GM18907 (cell line): ENCODE measurements around the gene ITSN1.
"Not testable (repeated sequence)": the region's sequence is repeated elsewhere in the genome, so short reads cannot be mapped to it uniquely, and the experiment has no call there.

Experiments used
- ATAC-seq: cut with Tn5 transposase; IDR thresholded peaks from one replicate; pipeline ENCODE4 v1.9.1; 2021; ENCODE audit warnings: mild to moderate bottlenecking, moderate library complexity; ENCODE audit not compliant: unreplicated experiment

Gene ITSN1

DNA sequence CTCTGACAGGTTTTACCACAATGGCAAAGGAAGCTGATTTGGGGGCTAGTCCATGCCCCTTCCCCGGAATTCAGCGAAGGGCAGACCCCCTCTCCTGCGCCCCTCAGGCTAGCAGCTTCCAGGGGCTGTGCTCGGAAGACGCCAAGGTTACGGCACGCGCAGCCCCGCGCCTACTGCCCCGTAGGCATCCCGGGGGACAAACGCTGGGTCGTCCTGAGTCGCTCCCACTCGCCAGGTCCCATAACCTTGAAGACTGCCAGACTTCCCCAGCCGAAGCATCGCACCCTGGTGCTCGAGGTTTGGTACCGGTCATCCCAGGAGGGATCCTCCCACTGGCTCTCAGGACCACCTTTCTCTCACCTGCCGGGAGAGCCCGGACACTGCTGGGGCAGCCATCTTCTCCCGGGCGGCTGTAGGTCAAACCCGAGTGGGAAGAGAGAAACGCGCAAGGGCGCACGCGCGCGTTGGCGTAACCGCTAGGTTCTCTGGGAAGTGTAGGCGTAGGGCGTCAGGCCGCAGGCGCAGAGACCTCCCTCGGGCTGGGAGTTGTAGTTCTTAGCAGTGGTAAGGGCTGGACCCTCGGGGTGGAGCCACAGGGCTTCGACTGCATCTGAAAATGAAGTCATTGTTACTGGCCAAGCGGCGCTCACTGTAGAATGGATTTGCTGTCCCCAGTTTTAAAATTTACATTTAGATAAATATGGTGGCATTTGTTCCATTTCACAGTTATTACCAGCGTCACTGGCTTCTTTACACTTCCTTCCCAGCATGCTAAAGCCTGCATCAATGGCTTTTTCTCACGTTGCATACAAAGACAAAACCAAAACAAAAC lies 273.3 kb downstream of the ITSN1 start, which contains the start of gene ATP5PO:
TSS of gene ATP5PO (minus strand) at position 437 of the 832 bp plus-strand sequence. CDS start at position 396, 41 bp downstream.
- ATAC-seq, result peak; percentile 97

GRCh38 chr21:33916200-33916567 lies 273.9 kb downstream of the ITSN1 start:
- peak; percentile 10 for ATAC-seq

- no peak for ATAC-seq
These were observed 275.1 kb downstream of the ITSN1 start for GRCh38 chr21:33917421-33917820.

DNA sequence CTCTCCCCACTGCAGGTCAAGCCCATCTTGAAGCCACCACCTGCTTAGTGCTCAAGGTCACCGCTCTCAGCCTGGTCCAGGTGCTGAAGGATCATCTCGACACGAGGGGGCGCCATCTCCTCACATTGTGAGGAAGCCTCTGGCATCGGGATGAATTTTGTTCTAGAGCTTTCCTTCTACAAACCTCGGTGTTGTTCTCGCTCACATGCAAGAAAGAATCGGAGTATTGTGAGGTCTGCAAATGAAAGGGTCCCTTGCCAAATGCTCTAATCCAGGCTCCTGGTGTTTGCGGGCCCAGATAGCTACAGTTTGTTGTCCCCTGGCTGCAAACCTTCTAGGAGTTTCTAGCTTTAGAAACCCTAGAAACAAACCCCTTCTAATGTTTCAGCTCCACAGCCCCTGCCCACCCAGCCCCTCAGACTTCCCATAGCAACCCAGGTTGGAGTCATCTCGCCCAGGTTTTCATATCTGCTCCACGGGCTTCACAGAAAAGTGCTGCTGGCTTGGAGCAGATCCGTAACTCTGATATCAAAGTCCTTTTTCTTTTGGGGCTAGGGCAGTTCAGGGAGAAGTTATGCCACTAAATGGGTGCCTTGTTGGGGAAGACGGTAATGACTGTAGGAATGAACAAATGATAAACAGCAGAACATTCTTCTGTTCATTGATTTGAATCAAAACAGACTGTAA lies 281.9 kb downstream of the ITSN1 start:
- ATAC-seq, result peak; percentile 88

GRCh38 chr21:33924766-33925100 lies 282.4 kb downstream of the ITSN1 start:
- no peak for ATAC-seq

- not testable (repeated sequence) for ATAC-seq
These were observed 283.9 kb downstream of the ITSN1 start for GRCh38 chr21:33926248-33926647.

DNA sequence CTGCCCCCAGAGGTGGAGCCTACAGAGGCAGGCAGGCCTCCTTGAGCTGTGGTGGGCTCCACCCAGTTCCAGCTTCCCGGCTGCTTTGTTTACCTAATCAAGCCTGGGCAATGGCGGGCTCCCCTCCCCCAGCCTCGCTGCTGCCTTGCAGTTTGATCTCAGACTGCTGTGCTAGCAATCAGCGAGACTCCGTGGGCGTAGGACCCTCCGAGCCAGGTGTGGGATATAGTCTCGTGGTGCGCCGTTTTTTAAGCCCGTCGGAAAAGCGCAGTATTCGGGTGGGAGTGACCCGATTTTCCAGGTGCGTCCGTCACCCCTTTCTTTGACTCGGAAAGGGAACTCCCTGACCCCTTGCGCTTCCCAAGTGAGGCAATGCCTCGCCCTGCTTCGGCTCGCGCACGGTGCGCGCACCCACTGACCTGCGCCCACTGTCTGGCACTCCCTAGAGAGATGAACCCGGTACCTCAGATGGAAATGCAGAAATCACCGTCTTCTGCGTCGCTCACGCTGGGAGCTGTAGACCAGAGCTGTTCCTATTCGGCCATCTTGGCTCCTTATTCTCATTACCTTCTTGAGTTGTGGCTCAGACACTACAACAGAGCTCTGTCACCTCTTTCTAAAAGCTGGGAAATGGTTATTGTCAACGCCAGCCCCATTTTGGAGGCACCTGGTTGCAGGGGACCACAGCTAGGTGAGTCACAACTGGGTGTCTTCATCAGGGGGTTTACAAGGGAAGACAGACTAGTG lies 288.9 kb downstream of the ITSN1 start:
- not testable (repeated sequence) for ATAC-seq

DNA sequence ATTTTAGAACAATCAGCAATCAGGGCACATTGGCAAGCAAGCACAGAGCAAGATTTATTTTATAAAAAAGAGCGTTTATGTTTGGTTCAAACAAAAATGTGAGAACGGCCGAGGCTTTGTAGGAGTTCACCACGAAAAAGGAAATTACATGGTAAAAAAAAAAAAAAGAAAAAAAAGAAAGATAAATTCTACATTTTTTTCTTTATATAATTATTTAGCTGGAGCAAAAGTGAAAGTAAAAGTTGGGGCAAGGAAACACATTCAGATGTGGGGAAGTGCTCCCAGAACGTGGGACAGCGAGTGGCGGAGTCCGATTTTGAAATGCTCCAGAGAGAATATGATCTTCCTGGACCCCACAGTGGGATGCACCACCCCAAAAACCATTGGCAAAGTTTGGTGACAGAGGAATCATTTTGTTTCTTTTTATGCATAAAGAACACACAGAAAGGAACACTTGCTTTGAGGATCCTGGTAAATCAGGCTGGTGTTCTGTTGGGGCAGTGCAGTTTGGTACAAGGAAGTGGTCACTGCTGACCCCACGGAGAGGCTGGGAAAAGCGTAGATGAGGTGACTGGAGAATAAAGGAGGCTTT lies 289.6 kb downstream of the ITSN1 start:
- no peak for ATAC-seq

DNA sequence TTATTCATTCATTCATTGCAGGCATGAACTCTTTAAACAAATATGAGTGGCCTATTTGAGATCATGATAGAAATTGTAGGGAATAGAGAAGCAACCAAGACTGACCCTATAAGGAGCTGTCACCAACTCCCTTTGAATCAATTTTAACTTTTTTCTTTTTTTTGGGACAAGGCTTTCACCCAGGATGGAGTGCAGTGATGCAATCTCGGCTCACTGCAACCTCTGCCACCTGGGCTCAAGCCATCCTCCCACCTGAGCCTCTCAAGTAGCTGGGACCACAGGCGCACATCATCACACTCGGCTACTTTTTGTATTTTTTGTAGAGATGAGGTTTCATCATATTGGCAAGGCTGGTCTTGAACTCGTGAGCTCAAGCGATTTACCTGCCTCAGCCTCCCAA lies 290.4 kb downstream of the ITSN1 start:
- no peak for ATAC-seq

- no peak for ATAC-seq
These were observed 294.2 kb downstream of the ITSN1 start for GRCh38 chr21:33936301-33937038.

DNA sequence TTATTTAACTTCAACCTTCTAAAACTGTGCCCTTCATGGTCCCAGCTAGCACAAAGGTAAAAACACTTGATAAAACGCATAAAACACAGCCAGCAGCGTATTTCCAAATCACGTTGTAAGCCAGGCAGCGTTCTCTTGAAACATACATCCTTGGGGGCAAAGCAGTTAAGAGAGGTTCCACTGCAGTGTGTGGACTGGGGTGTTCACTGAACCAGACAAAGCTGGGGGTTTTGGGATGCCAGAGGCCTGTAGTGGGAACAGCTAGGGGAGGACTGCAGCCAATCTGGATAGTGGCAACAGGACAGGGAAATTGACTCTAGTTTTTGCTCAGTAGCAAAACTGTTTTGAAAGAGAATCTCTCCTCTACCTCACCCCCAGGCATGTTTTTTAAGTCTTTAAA lies 294.8 kb downstream of the ITSN1 start:
- ATAC-seq, result no peak

DNA sequence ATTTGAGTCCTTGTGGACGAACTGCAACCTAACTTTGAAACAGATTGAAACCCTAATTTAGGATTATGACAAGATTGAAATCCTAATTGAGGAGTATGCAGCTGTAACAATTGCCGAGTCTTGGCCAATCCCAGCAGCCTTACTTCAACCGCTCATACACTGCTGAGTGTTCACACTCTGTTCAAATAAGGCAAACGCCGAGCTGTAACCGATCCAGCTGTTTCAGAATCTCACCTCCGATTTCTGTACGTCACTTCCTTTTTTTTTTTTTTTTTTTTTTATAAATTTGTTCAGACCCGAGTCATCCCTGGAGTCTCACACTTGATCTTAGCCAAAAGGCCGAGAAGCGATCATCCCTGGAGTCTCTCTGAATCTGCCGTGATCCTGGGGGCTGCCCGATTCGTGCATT lies 295.6 kb downstream of the ITSN1 start:
- no peak for ATAC-seq

DNA sequence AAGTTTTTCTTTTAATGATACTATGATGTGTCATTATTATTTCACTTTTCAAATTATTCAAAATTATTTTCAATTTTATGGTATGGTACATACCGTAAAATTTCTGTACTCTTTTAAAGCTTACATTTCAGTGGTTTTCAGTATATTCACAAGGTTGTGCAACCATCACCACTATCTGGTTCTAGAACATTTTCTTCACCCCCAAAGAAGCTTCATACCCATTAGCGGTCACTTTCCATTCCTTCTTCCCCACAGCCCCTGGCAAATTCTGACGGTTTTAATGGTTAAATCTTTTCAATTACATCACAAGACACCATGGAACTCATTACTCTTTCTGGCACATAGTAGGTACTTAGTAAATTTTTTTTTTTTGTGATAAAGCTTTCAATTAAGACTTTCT lies 296.1 kb downstream of the ITSN1 start:
- no peak for ATAC-seq

GRCh38 chr21:33939226-33939625 lies 296.9 kb downstream of the ITSN1 start:
- ATAC-seq, result no peak

DNA sequence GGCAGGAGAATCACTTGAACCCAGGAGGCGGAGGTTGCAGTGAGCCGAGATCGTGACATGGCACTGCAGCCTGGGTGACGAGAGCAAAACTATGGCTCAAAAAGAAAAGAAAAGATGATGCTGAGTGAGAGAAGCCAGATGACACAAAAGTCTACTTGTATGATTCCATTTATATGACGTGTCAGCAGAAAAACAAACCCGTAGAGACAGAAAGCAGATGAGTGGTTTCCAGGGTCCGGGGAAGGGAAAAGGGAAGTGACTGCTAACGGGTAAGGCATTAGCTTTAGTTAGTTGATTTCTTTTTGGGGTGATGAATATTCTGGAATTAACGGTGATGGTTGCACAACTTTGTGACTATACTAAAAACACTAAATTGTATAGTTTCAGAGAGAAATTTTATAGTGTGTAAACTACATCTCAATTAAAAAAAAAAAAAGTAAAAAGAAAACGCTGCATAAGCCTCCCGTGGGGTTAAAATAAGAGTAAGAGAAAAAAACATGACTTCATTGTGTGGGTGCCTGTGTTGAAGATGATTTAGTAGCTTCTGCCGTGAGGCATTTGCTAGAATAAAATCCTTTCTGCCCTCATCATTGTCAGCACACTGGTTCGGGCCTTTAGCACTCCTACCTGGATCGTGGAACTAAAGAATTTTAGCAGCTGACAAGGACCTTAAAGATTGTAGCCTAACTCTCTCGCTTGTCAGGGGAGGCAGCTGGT lies 298.0 kb downstream of the ITSN1 start:
- ATAC-seq, result no peak

DNA sequence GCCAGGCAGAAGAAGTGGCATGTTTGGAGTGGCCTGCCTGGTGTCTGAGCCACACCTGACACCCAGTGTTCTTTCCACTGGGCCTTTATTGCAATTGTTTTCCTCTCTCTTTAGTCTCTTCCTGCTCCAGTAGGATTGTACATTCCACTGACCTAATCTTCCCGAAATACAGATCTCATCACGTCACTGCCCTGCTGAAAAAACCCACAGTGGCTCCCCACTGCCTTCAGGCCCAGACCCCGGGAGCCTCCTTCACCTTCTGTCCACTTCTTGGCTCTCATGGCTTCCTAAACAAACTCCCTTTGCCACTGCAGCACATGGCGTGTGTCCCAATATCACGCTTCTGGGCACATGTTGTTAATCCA lies 298.6 kb downstream of the ITSN1 start:
- ATAC-seq, result no peak

DNA sequence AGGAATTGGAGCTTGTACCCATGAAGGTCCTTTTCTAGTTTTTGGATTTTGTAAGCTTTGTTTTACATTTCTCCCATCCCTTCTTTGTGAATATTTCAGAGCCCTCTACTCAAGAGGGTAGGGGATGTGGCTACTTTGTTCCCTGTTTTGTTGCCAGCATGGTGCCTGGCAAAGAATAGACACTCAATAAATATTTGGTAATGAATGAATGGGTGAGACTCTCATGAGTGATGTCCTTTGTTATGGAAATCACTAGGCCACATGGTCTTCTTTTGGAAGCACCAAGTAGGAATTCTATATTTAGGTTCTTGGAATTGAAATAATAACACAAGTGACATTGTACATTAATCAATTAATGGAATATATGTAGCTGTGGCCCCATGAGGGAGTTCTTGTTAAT lies 300.1 kb downstream of the ITSN1 start:
- ATAC-seq, result no peak

DNA sequence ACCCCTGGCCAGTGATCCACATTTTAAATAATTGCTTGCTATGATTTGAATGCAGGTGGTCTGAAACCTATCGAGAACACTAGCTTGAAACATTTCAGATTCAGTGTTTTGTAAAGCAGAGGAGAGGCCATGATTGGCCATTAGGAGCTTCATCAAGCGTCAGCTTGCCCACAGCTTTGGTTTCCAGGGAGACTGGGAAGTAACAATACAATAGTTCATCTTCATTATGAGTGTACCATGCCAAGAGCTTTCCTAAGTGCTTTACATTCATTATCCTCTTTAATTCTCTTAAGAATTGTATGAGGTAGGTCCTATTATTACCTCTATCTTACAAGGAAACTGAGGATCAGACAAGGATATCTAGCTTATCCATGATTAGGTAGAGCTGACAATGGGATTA lies 301.0 kb downstream of the ITSN1 start:
- ATAC-seq, result no peak

DNA sequence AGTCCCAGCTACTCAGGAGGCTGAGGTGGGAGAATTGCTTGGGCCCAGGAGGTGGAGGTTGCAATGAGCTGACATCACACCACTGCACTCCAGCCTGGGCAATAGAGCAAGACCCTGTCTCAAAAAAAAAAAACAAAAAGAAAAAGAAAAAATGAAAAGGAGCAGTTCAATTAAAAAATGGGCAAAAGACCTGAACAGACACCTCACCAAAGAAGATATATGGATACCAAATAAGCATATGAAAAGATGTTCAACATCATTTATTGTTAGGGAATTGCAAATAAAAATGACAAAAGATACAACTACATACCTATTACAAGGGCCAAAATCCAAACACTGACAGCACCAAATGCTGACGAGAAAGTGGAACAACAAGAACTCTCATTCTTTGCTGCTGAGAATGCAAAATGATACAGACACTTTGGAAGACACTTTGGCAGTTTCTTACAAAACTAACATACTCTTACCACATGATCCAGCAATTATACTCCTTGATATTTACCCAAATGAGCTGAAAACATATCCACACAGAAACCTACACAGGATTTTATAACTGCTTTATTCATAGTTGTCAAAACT lies 302.0 kb downstream of the ITSN1 start:
- ATAC-seq, result no peak
